IMR-90 (cell line): ENCODE data around the gene STK35. TPM values are rescaled to one million over a fixed set of nuclear protein-coding genes. Genes with fewer than 3 reads are reported as not detected.

Experiments used
- ATAC-seq: fragments of 200-7000 bp; cut with Tn5 transposase; 2 replicates; pipeline ENCODE4 v1.9.1; 2020; ENCODE audit warnings: low read depth, mild to moderate bottlenecking, moderate library complexity
- BruUV-seq: library from RNA; stranded (reverse); fragments of 400-500 nt; replicated peaks from 2 replicates; lab custom pipeline; 2021; lab: Mats Ljungman, UMichigan
- CTCF ChIA-PET: fragments of 300-600 bp; formaldehyde crosslinking; extraction: SDS; loops from one replicate; lab custom pipeline; 2021; ENCODE audit warnings: antibody characterized with exemption; lab: Yijun Ruan, JAX
- POLR2A ChIA-PET: fragments of 300-600 bp; sonication (Branson Sonifier 250); formaldehyde crosslinking; loops from one replicate; lab custom pipeline; 2022; ENCODE audit warnings: antibody characterized with exemption; ENCODE audit not compliant: unreplicated experiment; lab: Charles Lee
- DNase-seq: peaks from one replicate; pipeline ENCODE4 v3.0.0; 2013
- H2AFZ ChIP-seq: replicated peaks from 2 replicates; pipeline ENCODE3; 2013; ENCODE audit warnings: low read length, mild to moderate bottlenecking; ENCODE audit not compliant: poor library complexity
- H2AK5ac ChIP-seq: 2 replicates; pipeline ENCODE4 v1.6.1; 2013; ENCODE audit warnings: low read depth, low read length, inconsistent platforms
- H2AK9ac ChIP-seq: replicated peaks from 2 replicates; pipeline ENCODE3; 2013; ENCODE audit warnings: mild to moderate bottlenecking, low read depth, low read length, moderate library complexity; ENCODE audit not compliant: poor library complexity
- H2BK120ac ChIP-seq: 2 replicates; pipeline ENCODE4 v1.6.1; 2013; ENCODE audit warnings: low read depth, low read length, inconsistent platforms
- H2BK15ac ChIP-seq: 3 replicates; pipeline ENCODE4 v1.6.1; 2013; ENCODE audit warnings: low read depth, low read length, inconsistent platforms
- H2BK20ac ChIP-seq: 2 replicates; pipeline ENCODE4 v1.6.1; 2013; ENCODE audit warnings: low read depth, mild to moderate bottlenecking, inconsistent platforms, low read length, moderate library complexity
- H2BK5ac ChIP-seq: 2 replicates; pipeline ENCODE4 v1.6.1; 2013; ENCODE audit warnings: mild to moderate bottlenecking, low read depth, low read length, inconsistent platforms; ENCODE audit not compliant: poor library complexity, severe bottlenecking
- H3K14ac ChIP-seq: replicated peaks from 2 replicates; pipeline ENCODE4 v1.6.1; 2013; ENCODE audit warnings: low read depth, low read length, inconsistent platforms
- H3K18ac ChIP-seq: 2 replicates; pipeline ENCODE4 v1.6.1; 2013; ENCODE audit warnings: low read depth, low read length, control low read depth
- H3K23ac ChIP-seq: 2 replicates; pipeline ENCODE4 v1.6.1; 2013; ENCODE audit warnings: low read depth, low read length, inconsistent platforms
- H3K27ac ChIP-seq: 2 replicates; pipeline ENCODE4 v1.5.1; 2013; ENCODE audit warnings: mild to moderate bottlenecking, control low read depth, low read length; ENCODE audit not compliant: insufficient read depth
- H3K27me3 ChIP-seq: 2 replicates; pipeline ENCODE4 v1.6.1; 2013; ENCODE audit warnings: low read length; ENCODE audit not compliant: control insufficient read depth, insufficient read depth
- H3K36me3 ChIP-seq: 2 replicates; pipeline ENCODE4 v1.6.1; 2013; ENCODE audit warnings: low read length, mixed read lengths; ENCODE audit not compliant: control insufficient read depth, insufficient read depth
- H3K4ac ChIP-seq: 2 replicates; pipeline ENCODE4 v1.6.1; 2013; ENCODE audit warnings: low read depth, low read length, inconsistent platforms
- H3K4me1 ChIP-seq: 2 replicates; pipeline ENCODE4 v1.6.1; 2013; ENCODE audit warnings: low read length, mixed read lengths; ENCODE audit not compliant: control insufficient read depth, insufficient read depth
- H3K4me2 ChIP-seq: 2 replicates; pipeline ENCODE4 v1.6.1; 2013; ENCODE audit warnings: low read depth, mild to moderate bottlenecking, control low read depth, low read length, moderate library complexity
- H3K4me3 ChIP-seq: 2 replicates; pipeline ENCODE4 v1.5.1; 2013; ENCODE audit warnings: low read depth, mild to moderate bottlenecking, control low read depth, low read length, moderate library complexity; ENCODE audit not compliant: insufficient read depth
- H3K56ac ChIP-seq: 2 replicates; pipeline ENCODE4 v1.6.1; 2013; ENCODE audit warnings: low read length, inconsistent platforms; ENCODE audit not compliant: insufficient read depth; ENCODE audit errors: extremely low read depth
- H3K79me1 ChIP-seq, 2 experiments: 2 replicates each; pipeline ENCODE4 v1.6.1; 2013; ENCODE audit warnings: low read length in 2 of 2, inconsistent platforms in 1 of 2, low read depth in 1 of 2
- H3K9ac ChIP-seq: 2 replicates; pipeline ENCODE4 v1.6.1; 2013; ENCODE audit warnings: low read depth, low read length, control low read depth
- H3K9me1 ChIP-seq: 2 replicates; pipeline ENCODE4 v1.6.1; 2013; ENCODE audit warnings: low read length, inconsistent platforms; ENCODE audit not compliant: insufficient read depth
- H3K9me3 ChIP-seq: 2 replicates; pipeline ENCODE4 v1.6.1; 2013; ENCODE audit warnings: low read length; ENCODE audit not compliant: control insufficient read depth, insufficient read depth
- H4K20me1 ChIP-seq: 2 replicates; pipeline ENCODE4 v1.6.1; 2013; ENCODE audit warnings: low read length, inconsistent platforms; ENCODE audit not compliant: insufficient read depth
- H4K5ac ChIP-seq: 2 replicates; pipeline ENCODE4 v1.6.1; 2013; ENCODE audit warnings: mild to moderate bottlenecking, low read depth, low read length, control low read depth
- H4K8ac ChIP-seq, 2 experiments: 2 replicates each; pipeline ENCODE4 v1.6.1; 2013; ENCODE audit warnings: low read depth in 2 of 2, low read length in 2 of 2, control low read depth in 1 of 2, inconsistent platforms in 1 of 2
- H4K91ac ChIP-seq: 2 replicates; pipeline ENCODE4 v1.6.1; 2013; ENCODE audit warnings: low read depth, low read length, inconsistent platforms; ENCODE audit not compliant: insufficient read depth
- BHLHE40 ChIP-seq: fragments of 150-350 bp; IDR thresholded peaks from 2 replicates; pipeline ENCODE4 v1.6.1; 2016; ENCODE audit warnings: mild to moderate bottlenecking, low read depth, low read length
- CEBPB ChIP-seq: IDR thresholded peaks from 2 replicates; pipeline ENCODE4 v1.6.1; 2012; ENCODE audit warnings: low read depth, low read length, improper control_type of control experiment
- CHD1 ChIP-seq: IDR thresholded peaks from 2 replicates; pipeline ENCODE4 v1.6.1; 2012; ENCODE audit warnings: low read depth, low read length, improper control_type of control experiment
- FOS ChIP-seq: fragments of 150-350 bp; IDR thresholded peaks from 2 replicates; pipeline ENCODE4 v1.6.1; 2016; ENCODE audit warnings: low read depth, low read length
- MAFK ChIP-seq: IDR thresholded peaks from 2 replicates; pipeline ENCODE4 v1.6.1; 2012; ENCODE audit warnings: low read depth, low read length, improper control_type of control experiment
- MAZ ChIP-seq: IDR thresholded peaks from 2 replicates; pipeline ENCODE4 v1.6.1; 2012; ENCODE audit warnings: low read depth, mild to moderate bottlenecking, low read length, improper control_type of control experiment, moderate library complexity, borderline replicate concordance
- MXI1 ChIP-seq: IDR thresholded peaks from 2 replicates; pipeline ENCODE4 v1.6.1; 2012; ENCODE audit warnings: low read depth, mild to moderate bottlenecking, low read length, moderate library complexity, borderline replicate concordance
- NFE2L2 ChIP-seq: fragments of 150-350 bp; IDR thresholded peaks from 2 replicates; pipeline ENCODE4 v1.6.1; 2016; ENCODE audit warnings: low read depth, mild to moderate bottlenecking, low read length
- POLR2A ChIP-seq: IDR thresholded peaks from 2 replicates; pipeline ENCODE4 v1.6.1; 2012; ENCODE audit warnings: mild to moderate bottlenecking, low read depth, low read length
- RAD21 ChIP-seq: IDR thresholded peaks from 2 replicates; pipeline ENCODE4 v1.6.1; 2012; ENCODE audit warnings: low read length, improper control_type of control experiment
- RCOR1 ChIP-seq: IDR thresholded peaks from 2 replicates; pipeline ENCODE4 v1.6.1; 2012; ENCODE audit warnings: mild to moderate bottlenecking, low read length, improper control_type of control experiment; ENCODE audit not compliant: insufficient replicate concordance
- RFX5 ChIP-seq: IDR thresholded peaks from 2 replicates; pipeline ENCODE4 v1.8.0; 2012; ENCODE audit warnings: low read depth, mild to moderate bottlenecking, low read length, moderate library complexity
- SMC3 ChIP-seq: fragments of 150-350 bp; IDR thresholded peaks from 2 replicates; pipeline ENCODE4 v1.6.1; 2016; ENCODE audit warnings: low read depth, mild to moderate bottlenecking, antibody characterized with exemption, low read length, moderate library complexity
- WGBS, 2 experiments: methylation state at CpG; one replicate each; pipeline versions ENCODE4 v1.1.5 to v1.1.7; 2013; ENCODE audit warnings: missing lambda C conversion rate in 2 of 2; ENCODE audit not compliant: insufficient read length in 1 of 2; ENCODE audit errors: extremely low coverage in 2 of 2; 5-methylcytosine and 5-hydroxymethylcytosine counted together
- dilution Hi-C: fragments of 300-500 bp; cut with HindIII; formaldehyde crosslinking; loops from one replicate; pipeline ENCODE4 v1.14.3; 2018; ENCODE audit warnings: low sequenced_read_pairs; ENCODE audit not compliant: unreplicated experiment
- in situ Hi-C: fragments of 300-500 bp; cut with MboI; formaldehyde crosslinking; loops from 3 replicates; pipeline ENCODE4 v1.14.3; 2019; ENCODE audit warnings: low sequenced_read_pairs, inconsistent platforms, mixed read lengths
- intact Hi-C: fragments of 100-400 bp; cut with micrococcal nuclease; formaldehyde crosslinking; loops from 2 replicates; pipeline ENCODE4 v1.10.0; 2022
- polyA plus RNA-seq, 3 experiments: library from polyadenylated mRNA; depleted of rRNA; stranded (reverse); fragments of >200 nt; gene quantifications; 2 replicates each; pipeline ENCODE4 v1.2.3, GENCODE V29; 2012; ENCODE audit warnings: low replicate concordance in 1 of 3
- total RNA-seq: library from RNA; depleted of rRNA; stranded (reverse); fragments of >200 nt; gene quantifications from 2 replicates; pipeline ENCODE4 v1.2.3, GENCODE V29; 2012
- TF ChIP-seq, protein P1 (sequence below): fragments of 150-350 bp; IDR thresholded peaks from 2 replicates; pipeline ENCODE4 v1.6.1; 2017; ENCODE audit warnings: mild to moderate bottlenecking, antibody characterized with exemption, low read length, low read depth
- TF ChIP-seq, protein P2 (sequence below): conservative IDR thresholded peaks from 2 replicates; pipeline ENCODE4 v1.5.1; 2012; ENCODE audit warnings: mild to moderate bottlenecking, low read depth, low read length, improper control_type of control experiment
- TF ChIP-seq, protein P3 (sequence below): fragments of 150-350 bp; IDR thresholded peaks from 2 replicates; pipeline ENCODE4 v1.6.1; 2016; ENCODE audit warnings: low read depth, mild to moderate bottlenecking, low read length, moderate library complexity, borderline replicate concordance

STK35 gene
- total and polyA plus RNA-seq, 2 of the 4 experiments (the other 2 are of a cell fraction): 11.1 to 12.0 TPM

DNA sequence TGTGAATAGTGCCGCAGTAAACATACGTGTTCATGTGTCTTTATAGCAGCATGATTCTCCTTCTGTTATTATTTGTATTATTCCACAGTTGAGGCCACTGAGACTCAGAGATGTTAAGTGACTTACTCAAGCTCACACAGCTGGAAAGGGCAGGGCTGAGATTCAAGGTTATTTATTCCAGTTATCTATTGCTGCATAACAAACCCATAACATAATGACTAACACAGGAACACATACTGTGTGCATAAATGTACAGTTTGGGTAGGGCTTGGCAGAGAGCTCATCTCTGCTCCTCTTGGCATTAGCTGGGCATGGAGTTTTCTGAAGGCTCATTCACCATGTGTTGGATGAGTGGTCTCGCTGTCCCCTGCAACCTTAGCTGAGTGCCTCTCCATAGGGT is 68.8 kb downstream of the STK35 start:
- BruUV-seq: no TSS peak
- Histone ChIP-seq H3K18ac (no peak overlapping the region), H3K4me1 (no peaks in the 10 kb centered on the region), H2AK5ac (no peak overlapping the region), H2BK20ac (no peak overlapping the region), H3K27me3 (peaks cover 21% of the 10 kb centered on the region), H2AK9ac (no peak overlapping the region), H3K14ac (no peak overlapping the region), H4K91ac (no peak overlapping the region), H3K36me3 (no peaks in the 10 kb centered on the region), H3K4me2 (no peak overlapping the region), H4K5ac (no peak overlapping the region), H2BK15ac (no peak overlapping the region), H2BK5ac (no peak overlapping the region), H3K9ac (no peak overlapping the region), H3K27ac (no peak overlapping the region), H4K20me1 (no peaks in the 10 kb centered on the region), H2BK120ac (no peak overlapping the region), H3K9me1 (no peaks in the 10 kb centered on the region), H3K4ac (no peak overlapping the region), H3K56ac (no peak overlapping the region), H2AFZ (no peak overlapping the region), H3K79me1 (no peaks in the 10 kb centered on the region), H3K23ac (no peak overlapping the region), H3K4me3 (no peak overlapping the region), H3K9me3 (no peaks in the 10 kb centered on the region), H4K8ac (no peak overlapping the region)
- DNase-seq: no peak
- TF ChIP-seq CEBPB: no peak
- no peak for TF ChIP-seq FOS
- TF ChIP-seq CHD1: no peak
- no peak for TF ChIP-seq NFE2L2
- TF ChIP-seq, protein P1, sequence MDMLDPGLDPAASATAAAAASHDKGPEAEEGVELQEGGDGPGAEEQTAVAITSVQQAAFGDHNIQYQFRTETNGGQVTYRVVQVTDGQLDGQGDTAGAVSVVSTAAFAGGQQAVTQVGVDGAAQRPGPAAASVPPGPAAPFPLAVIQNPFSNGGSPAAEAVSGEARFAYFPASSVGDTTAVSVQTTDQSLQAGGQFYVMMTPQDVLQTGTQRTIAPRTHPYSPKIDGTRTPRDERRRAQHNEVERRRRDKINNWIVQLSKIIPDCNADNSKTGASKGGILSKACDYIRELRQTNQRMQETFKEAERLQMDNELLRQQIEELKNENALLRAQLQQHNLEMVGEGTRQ: no peak
- TF ChIP-seq MAFK: no peak
- TF ChIP-seq MXI1: no peak
- TF ChIP-seq MAZ: no peak
- TF ChIP-seq SMC3: no peak
- TF ChIP-seq RAD21: no peak
- TF ChIP-seq, protein P2, sequence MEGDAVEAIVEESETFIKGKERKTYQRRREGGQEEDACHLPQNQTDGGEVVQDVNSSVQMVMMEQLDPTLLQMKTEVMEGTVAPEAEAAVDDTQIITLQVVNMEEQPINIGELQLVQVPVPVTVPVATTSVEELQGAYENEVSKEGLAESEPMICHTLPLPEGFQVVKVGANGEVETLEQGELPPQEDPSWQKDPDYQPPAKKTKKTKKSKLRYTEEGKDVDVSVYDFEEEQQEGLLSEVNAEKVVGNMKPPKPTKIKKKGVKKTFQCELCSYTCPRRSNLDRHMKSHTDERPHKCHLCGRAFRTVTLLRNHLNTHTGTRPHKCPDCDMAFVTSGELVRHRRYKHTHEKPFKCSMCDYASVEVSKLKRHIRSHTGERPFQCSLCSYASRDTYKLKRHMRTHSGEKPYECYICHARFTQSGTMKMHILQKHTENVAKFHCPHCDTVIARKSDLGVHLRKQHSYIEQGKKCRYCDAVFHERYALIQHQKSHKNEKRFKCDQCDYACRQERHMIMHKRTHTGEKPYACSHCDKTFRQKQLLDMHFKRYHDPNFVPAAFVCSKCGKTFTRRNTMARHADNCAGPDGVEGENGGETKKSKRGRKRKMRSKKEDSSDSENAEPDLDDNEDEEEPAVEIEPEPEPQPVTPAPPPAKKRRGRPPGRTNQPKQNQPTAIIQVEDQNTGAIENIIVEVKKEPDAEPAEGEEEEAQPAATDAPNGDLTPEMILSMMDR: no peak
- TF ChIP-seq, protein P3, sequence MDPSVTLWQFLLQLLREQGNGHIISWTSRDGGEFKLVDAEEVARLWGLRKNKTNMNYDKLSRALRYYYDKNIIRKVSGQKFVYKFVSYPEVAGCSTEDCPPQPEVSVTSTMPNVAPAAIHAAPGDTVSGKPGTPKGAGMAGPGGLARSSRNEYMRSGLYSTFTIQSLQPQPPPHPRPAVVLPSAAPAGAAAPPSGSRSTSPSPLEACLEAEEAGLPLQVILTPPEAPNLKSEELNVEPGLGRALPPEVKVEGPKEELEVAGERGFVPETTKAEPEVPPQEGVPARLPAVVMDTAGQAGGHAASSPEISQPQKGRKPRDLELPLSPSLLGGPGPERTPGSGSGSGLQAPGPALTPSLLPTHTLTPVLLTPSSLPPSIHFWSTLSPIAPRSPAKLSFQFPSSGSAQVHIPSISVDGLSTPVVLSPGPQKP: no peak
- no peak for TF ChIP-seq RFX5
- TF ChIP-seq POLR2A: no peak
- TF ChIP-seq BHLHE40: no peak
- no peak for TF ChIP-seq RCOR1
- ChIA-PET POLR2A (no interaction called here), CTCF (no interaction called here)
- dilution Hi-C loops (no loop called here), intact Hi-C loops (loop anchor here (5.0 to 10.0 kb wide), 2 partner anchors 68 to 266 kb away; partner anchors contain the start of gene STK35), in situ Hi-C loops (loop anchor here (5.0 to 10.0 kb wide), 4 partner anchors 166 to 406 kb away; no protein-coding TSS in a partner anchor)
- no peak for ATAC-seq
- WGBS, 2 experiments: no CpG with 5 or more reads among the region's 3 CpGs
